LoVo (cell line): Measurements from ENCODE around the gene GPR52.

ENCODE experiments used
- DNase-seq: peaks from one replicate; pipeline ENCODE4 v3.0.0-alpha.2; 2016; ENCODE audit warnings: low spot score

GPR52 gene

DNA sequence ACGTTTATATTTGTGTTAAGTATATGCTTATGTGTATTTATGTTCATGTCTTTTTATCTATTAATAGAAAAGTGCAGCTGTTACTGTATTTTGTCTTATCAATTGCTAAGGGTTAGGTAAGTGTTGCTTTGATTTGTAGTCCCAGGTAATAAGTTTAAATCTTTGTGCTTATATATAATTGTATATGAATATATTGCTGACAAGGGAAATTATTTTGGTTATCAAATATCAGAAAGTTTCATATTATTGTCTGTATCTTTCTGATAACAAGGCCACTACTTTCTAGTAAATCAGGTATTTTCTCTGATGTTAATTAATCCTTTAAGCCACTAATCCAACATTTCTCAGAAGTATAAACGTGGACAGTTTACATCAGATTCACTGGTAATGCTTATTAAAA lies 21.3 kb downstream of the GPR52 start:
- no peak for DNase-seq

DNA sequence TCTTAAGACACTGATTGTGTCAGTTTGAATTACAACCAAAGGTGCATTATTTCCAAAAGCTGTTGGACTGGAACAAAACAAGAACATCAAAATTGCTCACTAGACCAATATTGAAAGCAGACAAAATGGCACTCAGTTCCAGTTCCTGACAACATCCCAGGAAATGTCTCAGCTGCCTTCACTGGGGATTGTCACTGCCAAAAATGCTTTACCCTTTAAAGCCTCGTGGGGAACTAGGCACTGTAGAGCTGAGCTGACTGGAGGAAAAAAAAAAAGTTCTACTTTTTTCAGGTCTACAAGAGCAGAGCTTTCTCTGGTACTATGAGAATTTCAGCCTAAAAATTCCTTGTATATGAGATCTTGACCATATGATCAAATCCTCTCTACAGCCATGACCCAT lies 21.9 kb downstream of the GPR52 start:
- no peak for DNase-seq

DNA sequence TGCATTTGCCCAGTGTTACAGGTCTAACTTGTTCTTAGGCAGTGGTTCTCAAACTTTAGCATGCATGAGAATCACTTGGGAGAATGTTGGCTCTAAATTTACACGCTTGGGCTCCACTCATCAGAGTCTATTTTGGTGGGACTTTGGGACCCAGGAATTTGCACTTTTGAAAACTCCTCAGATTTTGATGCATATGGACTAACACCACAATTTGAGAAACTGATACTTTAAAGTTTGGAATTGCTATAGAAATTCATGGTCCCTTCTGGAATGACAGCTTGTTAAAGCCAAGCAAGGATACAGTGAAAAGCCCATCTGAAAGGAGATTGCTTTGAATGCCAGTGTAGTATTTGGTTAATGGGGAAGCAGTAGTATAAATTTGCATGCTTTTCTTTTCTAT lies 31.5 kb downstream of the GPR52 start:
- DNase-seq, result no peak

DNA sequence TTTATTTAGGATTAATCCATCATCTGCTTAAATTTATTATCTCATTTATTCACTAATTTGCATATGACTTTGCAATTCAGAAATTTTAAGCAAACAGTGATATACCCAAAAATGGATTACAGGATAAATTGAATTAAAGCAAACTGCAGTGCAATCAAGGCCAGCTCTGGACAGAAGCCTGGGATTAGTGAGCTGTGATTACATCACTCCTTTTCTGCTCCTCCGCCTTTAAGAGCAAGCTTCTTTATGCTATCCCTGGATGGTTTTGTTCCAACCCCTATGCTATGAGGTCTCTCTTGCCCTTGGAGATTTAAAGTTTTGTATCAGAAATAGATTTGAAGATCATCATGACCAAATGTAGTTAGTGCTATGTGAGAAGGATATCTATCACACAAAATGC lies 32.6 kb downstream of the GPR52 start:
- DNase-seq, result no peak

DNA sequence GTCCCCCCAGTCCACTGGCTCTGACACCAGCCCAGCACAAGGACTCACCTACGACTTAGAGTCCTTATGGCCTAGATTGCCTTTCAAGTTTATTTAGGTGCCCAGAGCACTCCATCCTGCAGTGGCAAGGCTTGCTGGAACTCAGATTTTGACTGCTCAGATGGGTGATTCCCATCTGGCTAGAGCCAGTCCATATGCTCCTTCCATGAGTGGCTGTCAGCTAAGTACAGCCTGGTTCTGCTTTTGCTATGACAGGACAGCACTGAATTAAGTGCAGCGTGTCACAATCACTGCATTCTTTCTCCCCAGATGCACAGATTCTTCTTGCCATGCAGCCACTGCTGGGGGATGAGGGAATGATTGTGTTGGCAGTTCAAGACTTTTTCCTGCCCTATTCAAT lies 43.8 kb downstream of the GPR52 start:
- no peak for DNase-seq

DNA sequence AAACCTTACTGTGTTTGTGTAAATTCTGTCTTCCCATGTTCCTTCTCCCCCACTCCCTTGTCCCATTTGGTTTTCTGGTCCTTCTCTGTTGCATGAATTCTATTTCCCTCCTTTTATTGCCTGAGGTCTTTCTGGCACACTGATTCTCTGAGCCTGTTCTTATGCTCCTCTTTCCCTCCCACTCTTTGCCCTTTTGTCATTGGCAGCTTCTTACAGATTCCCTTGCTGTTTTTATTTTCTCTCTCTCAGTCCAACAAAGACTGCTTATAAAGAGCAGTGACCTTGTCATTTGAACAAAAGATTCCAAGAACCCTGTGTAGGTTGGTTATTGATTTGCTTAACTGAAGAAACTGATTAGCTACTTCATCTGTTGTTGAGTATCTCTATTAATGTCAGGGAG lies 49.7 kb downstream of the GPR52 start:
- DNase-seq, result no peak
